NCI-H748 (cell line): Measurements from ENCODE around the gene TRIM49D1.
"Not testable (repeated sequence)": the region's sequence is repeated elsewhere in the genome, so short reads cannot be mapped to it uniquely, and the experiment has no call there.

ENCODE experiments used
- DNase-seq: peaks from one replicate; lab custom pipeline; 2025; ENCODE audit not compliant: unreplicated experiment; lab: John Stamatoyannopoulos, UW

The TRIM49D1 gene

GRCh38 chr11:89922195-89922660 lies at the start of gene TRIM49D1:
TRIM49D1 (minus strand) TSS chr11:89922245; CDS start chr11:89917710, 4,535 bp downstream.
- no peak for DNase-seq

- not testable (repeated sequence) for DNase-seq
Observed at GRCh38 chr11:89965737-89966136, 43.7 kb upstream of the TRIM49D1 start, which contains the start of gene TRIM64. TRIM64 (plus strand) TSS chr11:89966037; CDS start chr11:89968504, 2,467 bp downstream.

- DNase-seq: not testable (repeated sequence)
Observed at GRCh38 chr11:89960833-89961232, 38.8 kb upstream of the TRIM49D1 start.

- not testable (repeated sequence) for DNase-seq
Observed at GRCh38 chr11:89923764-89924163, 1.7 kb upstream of the TRIM49D1 start, which contains the start of gene TRIM49D2. TRIM49D2 (plus strand) TSS chr11:89924064; CDS start chr11:89926762, 2,698 bp downstream.

GRCh38 chr11:89900809-89901208 lies 21.2 kb downstream of the TRIM49D1 start:
- DNase-seq: not testable (repeated sequence)

GRCh38 chr11:89893245-89893644 lies 28.8 kb downstream of the TRIM49D1 start:
- DNase-seq: not testable (repeated sequence)

- not testable (repeated sequence) for DNase-seq
Observed at GRCh38 chr11:89877511-89877910, 44.5 kb downstream of the TRIM49D1 start.

GRCh38 chr11:89872588-89872987 lies 49.5 kb downstream of the TRIM49D1 start:
- DNase-seq: not testable (repeated sequence)

GRCh38 chr11:89865223-89865622 lies 56.8 kb downstream of the TRIM49D1 start:
- not testable (repeated sequence) for DNase-seq

GRCh38 chr11:89863906-89864704 lies 57.9 kb downstream of the TRIM49D1 start:
- not testable (repeated sequence) for DNase-seq
